Non-pigmented ciliary epithelial cell (primary cell): ENCODE measurements around the gene MET.
A peak's percentile ranks its signal among the peaks of the same experiment; 100 is the strongest.
"Not testable (repeated sequence)": the region's sequence is repeated elsewhere in the genome, so short reads cannot be mapped to it uniquely, and the experiment has no call there.

ENCODE experiments used
- DNase-seq: peaks from one replicate; pipeline ENCODE4 v3.0.0-alpha.2; 2010; ENCODE audit warnings: low read depth

MET gene

GRCh38 chr7:116671681-116672595 lies at the start of gene MET:
Gene MET, plus strand, starts transcription at chr7:116672196. Its CDS starts 26,889 bp downstream, at chr7:116699085.
- DNase-seq = no peak

GRCh38 chr7:116626886-116627285 lies 45.1 kb upstream of the MET start:
- DNase-seq = no peak

- no peak for DNase-seq
Observed at GRCh38 chr7:116629051-116629463, 42.9 kb upstream of the MET start.

GRCh38 chr7:116630357-116630756 lies 41.6 kb upstream of the MET start:
- no peak for DNase-seq

- DNase-seq = no peak
Observed at GRCh38 chr7:116630932-116631671, 40.9 kb upstream of the MET start.

GRCh38 chr7:116631676-116632075 lies 40.3 kb upstream of the MET start:
- no peak for DNase-seq

GRCh38 chr7:116632384-116632783 lies 39.6 kb upstream of the MET start:
- no peak for DNase-seq

- DNase-seq = no peak
Observed at GRCh38 chr7:116633131-116633988, 38.6 kb upstream of the MET start.

- DNase-seq = no peak
Observed at GRCh38 chr7:116636997-116637396, 35.0 kb upstream of the MET start.

- DNase-seq = not testable (repeated sequence)
Observed at GRCh38 chr7:116638592-116638991, 33.4 kb upstream of the MET start.

GRCh38 chr7:116641551-116642153 lies 30.3 kb upstream of the MET start:
- DNase-seq = no peak

GRCh38 chr7:116643148-116643547 lies 28.8 kb upstream of the MET start:
- not testable (repeated sequence) for DNase-seq

GRCh38 chr7:116644628-116645027 lies 27.4 kb upstream of the MET start:
- DNase-seq = no peak

- DNase-seq = no peak
Observed at GRCh38 chr7:116647290-116647689, 24.7 kb upstream of the MET start.

- no peak for DNase-seq
Observed at GRCh38 chr7:116647861-116648260, 24.1 kb upstream of the MET start.

GRCh38 chr7:116650436-116650835 lies 21.6 kb upstream of the MET start:
- DNase-seq = no peak

GRCh38 chr7:116652793-116653192 lies 19.2 kb upstream of the MET start:
- no peak for DNase-seq

- peak; percentile 66 for DNase-seq
Observed at GRCh38 chr7:116653204-116653603, 18.8 kb upstream of the MET start.

- DNase-seq = no peak
Observed at GRCh38 chr7:116653646-116654045, 18.4 kb upstream of the MET start.

GRCh38 chr7:116659248-116659647 lies 12.7 kb upstream of the MET start:
- not testable (repeated sequence) for DNase-seq

- DNase-seq = no peak
Observed at GRCh38 chr7:116661865-116662264, 10.1 kb upstream of the MET start.

- no peak for DNase-seq
Observed at GRCh38 chr7:116663744-116664143, 8.3 kb upstream of the MET start.
